HL-60/S4 treated with phorbol 12-myristate 13-acetate at 8.2 ng/mL for 4 days and 3 days (cell line): ENCODE results near the gene UGT1A4.
"Not testable (repeated sequence)": the region's sequence is repeated elsewhere in the genome, so short reads cannot be mapped to it uniquely, and the experiment has no call there.

Experiments
- in situ Hi-C: fragments of 300-500 bp; cut with MboI; formaldehyde crosslinking; loops from 2 replicates; pipeline ENCODE4 v1.15.0; 2022; ENCODE audit warnings: low sequenced_read_pairs

Gene UGT1A4

GRCh38 chr2:233699424-233700027, 19.0 kb upstream of the UGT1A4 start:
- in situ Hi-C loops, result no loop called here

- in situ Hi-C loops, result no loop called here
Observed at GRCh38 chr2:233700028-233700635, 18.4 kb upstream of the UGT1A4 start.

GRCh38 chr2:233700842-233701241, 17.7 kb upstream of the UGT1A4 start:
- in situ Hi-C loops, result not testable (repeated sequence)

- in situ Hi-C loops, result no loop called here
Observed at GRCh38 chr2:233702238-233702637, 16.3 kb upstream of the UGT1A4 start.

GRCh38 chr2:233705911-233706506, 12.5 kb upstream of the UGT1A4 start:
- in situ Hi-C loops, result no loop called here

GRCh38 chr2:233706720-233707119, 11.8 kb upstream of the UGT1A4 start:
- in situ Hi-C loops, result no loop called here

- in situ Hi-C loops, result no loop called here
Observed at GRCh38 chr2:233707940-233708644, 10.4 kb upstream of the UGT1A4 start.

- in situ Hi-C loops, result no loop called here
Observed at GRCh38 chr2:233708942-233709341, 9.6 kb upstream of the UGT1A4 start.

- in situ Hi-C loops, result no loop called here
Observed at GRCh38 chr2:233711312-233712008, 7.1 kb upstream of the UGT1A4 start.

- in situ Hi-C loops, result no loop called here
Observed at GRCh38 chr2:233712611-233713261, 5.8 kb upstream of the UGT1A4 start, which contains the start of gene UGT1A5. Gene UGT1A5 (plus strand): TSS chr2:233712907. CDS start chr2:233712992, 85 bp downstream.

GRCh38 chr2:233713262-233713615, 5.3 kb upstream of the UGT1A4 start:
- in situ Hi-C loops, result no loop called here

GRCh38 chr2:233714121-233714520, 4.4 kb upstream of the UGT1A4 start:
- in situ Hi-C loops, result no loop called here

GRCh38 chr2:233728723-233729301, 10.3 kb downstream of the UGT1A4 start, which contains the start of gene UGT1A3:
Gene UGT1A3 (plus strand): TSS chr2:233729042. CDS start chr2:233729127, 85 bp downstream.
- in situ Hi-C loops, result no loop called here

- in situ Hi-C loops, result not testable (repeated sequence)
Observed at GRCh38 chr2:233736868-233737653, 18.5 kb downstream of the UGT1A4 start.

- in situ Hi-C loops, result no loop called here
Observed at GRCh38 chr2:233740870-233741269, 22.3 kb downstream of the UGT1A4 start.

GRCh38 chr2:233743464-233744259, 25.1 kb downstream of the UGT1A4 start:
- in situ Hi-C loops, result no loop called here

- in situ Hi-C loops, result no loop called here
Observed at GRCh38 chr2:233745073-233745755, 26.7 kb downstream of the UGT1A4 start.

GRCh38 chr2:233745838-233746237, 27.3 kb downstream of the UGT1A4 start:
- in situ Hi-C loops, result not testable (repeated sequence)
